GM12872 (cell line): Measurements from ENCODE around the gene NFKB1.

Experiments used
- CTCF ChIP-seq: IDR thresholded peaks from 3 replicates; pipeline ENCODE4 v1.5.1; 2011; ENCODE audit warnings: low read depth, mild to moderate bottlenecking, low read length, moderate library complexity; ENCODE audit not compliant: insufficient read depth

NFKB1 gene

GRCh38 chr4:102610476-102610875 lies 109.3 kb downstream of the NFKB1 start:
- no peak for TF ChIP-seq CTCF

GRCh38 chr4:102612210-102612609 lies 111.1 kb downstream of the NFKB1 start:
- TF ChIP-seq CTCF, result no peak

- no peak for TF ChIP-seq CTCF
These were observed 111.7 kb downstream of the NFKB1 start for GRCh38 chr4:102612824-102613366.

GRCh38 chr4:102614801-102615200 lies 113.6 kb downstream of the NFKB1 start:
- TF ChIP-seq CTCF, result no peak

- TF ChIP-seq CTCF, result no peak
These were observed 115.5 kb downstream of the NFKB1 start for GRCh38 chr4:102616636-102617035.

GRCh38 chr4:102620697-102621497 lies 119.7 kb downstream of the NFKB1 start:
- TF ChIP-seq CTCF, result peak; percentile 52; the same call in 2 of the 3 replicates

GRCh38 chr4:102623622-102624021 lies 122.5 kb downstream of the NFKB1 start:
- 0 out of 3 replicates have a peak, but pooled peaks have one; percentile 5 for TF ChIP-seq CTCF
